Measurements from ENCODE around the gene OPHN1. TPM values are rescaled to one million over a fixed set of nuclear protein-coding genes. Genes with fewer than 3 reads are reported as not detected.
"Not testable (repeated sequence)": the region's sequence is repeated elsewhere in the genome, so short reads cannot be mapped to it uniquely, and the experiment has no call there.

The OPHN1 gene
- total RNA-seq, 3 donors from 2014 or later: 0.08 to 0.33 (median 0.11) TPM

- Mint-ChIP-seq H3K27me3 (ENCODE audit: low read depth) (no peaks in the 10 kb centered on the region), H3K9me3 (no peaks in the 10 kb centered on the region), H3K36me3 (ENCODE audit: insufficient read depth) (no peaks in the 10 kb centered on the region), H3K4me1 (ENCODE audit: low read depth) (no peaks in the 10 kb centered on the region), H3K4me3 (no peak overlapping the region)
- DNase-seq: no peak
- ATAC-seq: no peak
Observed at GRCh38 chrX:68109162-68109561, 324.1 kb downstream of the OPHN1 start.

- H3K27me3 Mint-ChIP-seq (ENCODE audit: low read depth): no peaks in the 10 kb centered on the region
- no peaks in the 10 kb centered on the region for H3K36me3 Mint-ChIP-seq (ENCODE audit: insufficient read depth)
- ATAC-seq (no peak), DNase-seq (no peak)
- H3K4me3 Mint-ChIP-seq: no peak overlapping the region
- no peaks in the 10 kb centered on the region for H3K9me3 Mint-ChIP-seq
- no peaks in the 10 kb centered on the region for H3K4me1 Mint-ChIP-seq (ENCODE audit: low read depth)
Observed at GRCh38 chrX:68098431-68098830, 334.9 kb downstream of the OPHN1 start.

GRCh38 chrX:68090266-68090665 is 343.0 kb downstream of the OPHN1 start:
- H3K27me3 Mint-ChIP-seq (ENCODE audit: low read depth): no peaks in the 10 kb centered on the region
- ATAC-seq: no peak

DNA sequence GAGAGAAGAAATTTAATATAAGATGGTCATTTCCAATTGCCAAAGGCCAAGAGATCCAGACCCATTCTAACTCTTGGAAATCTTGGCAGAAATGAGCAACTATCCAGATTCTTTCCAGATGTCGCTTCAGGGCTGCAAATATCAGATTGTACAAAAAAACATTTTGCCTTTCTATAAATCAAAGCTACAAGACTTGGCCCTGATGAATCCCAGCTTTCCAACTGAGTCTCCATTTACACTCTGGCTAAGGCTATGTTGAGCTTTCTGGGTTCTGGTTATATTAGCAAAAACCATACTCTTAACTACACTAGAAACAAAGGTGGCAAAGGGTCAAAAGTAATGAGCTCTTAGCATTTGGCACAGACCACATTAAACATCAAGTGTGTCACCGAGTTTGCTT is 345.8 kb downstream of the OPHN1 start:
- DNase-seq: no peak
- H3K27me3 Mint-ChIP-seq (ENCODE audit: low read depth): no peaks in the 10 kb centered on the region
- H3K9me3 Mint-ChIP-seq: no peaks in the 10 kb centered on the region
- no peaks in the 10 kb centered on the region for H3K36me3 Mint-ChIP-seq (ENCODE audit: insufficient read depth)
- H3K4me1 Mint-ChIP-seq (ENCODE audit: low read depth): no peaks in the 10 kb centered on the region
- ATAC-seq: no peak
- no peak overlapping the region for H3K4me3 Mint-ChIP-seq

More at GRCh38 chrX:68090266-68090665, 343.0 kb downstream of the OPHN1 start:
- Mint-ChIP-seq H3K4me1 (ENCODE audit: low read depth) (no peaks in the 10 kb centered on the region), H3K36me3 (ENCODE audit: insufficient read depth) (no peaks in the 10 kb centered on the region), H3K9me3 (no peaks in the 10 kb centered on the region), H3K4me3 (no peak overlapping the region)
- DNase-seq: no peak

- Mint-ChIP-seq H3K4me1 (ENCODE audit: low read depth) (no peaks in the 10 kb centered on the region), H3K27me3 (ENCODE audit: low read depth) (no peaks in the 10 kb centered on the region), H3K36me3 (ENCODE audit: insufficient read depth) (no peaks in the 10 kb centered on the region), H3K4me3 (no peak overlapping the region), H3K9me3 (no peaks in the 10 kb centered on the region)
- no peak for DNase-seq
- no peak for ATAC-seq
Observed at GRCh38 chrX:68086709-68087108, 346.6 kb downstream of the OPHN1 start.

DNA sequence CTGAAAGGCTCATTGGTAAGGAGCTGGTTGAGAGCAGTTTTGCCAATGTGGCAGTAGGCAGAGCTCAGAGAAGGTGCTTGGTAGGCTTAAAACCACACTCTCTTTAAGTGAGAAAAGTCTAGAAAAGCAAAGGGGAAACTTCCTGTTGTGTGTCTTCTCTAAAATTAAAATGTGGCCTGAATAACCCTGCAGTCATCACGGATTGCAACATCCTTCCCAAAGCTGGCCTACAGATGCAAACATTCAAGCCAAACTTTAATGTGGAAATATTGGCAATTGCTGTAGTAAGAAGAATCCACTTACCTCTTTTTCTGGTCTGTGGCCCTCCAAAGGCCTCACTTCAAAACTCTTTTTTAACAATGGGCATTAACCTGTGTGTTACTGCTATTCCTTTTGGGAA is 348.5 kb downstream of the OPHN1 start:
- Mint-ChIP-seq H3K27me3 (ENCODE audit: low read depth) (no peaks in the 10 kb centered on the region), H3K9me3 (no peaks in the 10 kb centered on the region), H3K36me3 (ENCODE audit: insufficient read depth) (no peaks in the 10 kb centered on the region), H3K4me3 (no peak overlapping the region), H3K4me1 (ENCODE audit: low read depth) (no peaks in the 10 kb centered on the region)
- ATAC-seq (no peak), DNase-seq (no peak)

DNA sequence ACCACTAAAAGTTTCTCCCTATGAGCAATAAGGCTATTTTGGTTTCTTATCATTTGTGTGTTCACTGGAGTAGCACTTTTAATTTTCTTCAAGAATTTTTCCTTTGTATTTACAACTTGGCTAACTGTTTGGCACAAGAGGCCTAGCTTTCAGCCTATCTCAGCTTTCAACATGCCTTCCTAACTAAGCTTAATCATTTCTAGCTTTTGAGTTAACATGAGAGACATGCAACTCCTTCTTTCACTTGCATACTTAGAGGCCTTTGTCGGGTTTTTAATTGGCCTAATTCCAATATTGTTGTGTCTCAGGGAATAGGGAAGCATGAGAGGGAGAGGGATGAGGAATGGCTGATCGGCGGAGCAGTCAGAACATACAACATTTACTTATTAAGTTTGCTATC is 349.8 kb downstream of the OPHN1 start:
- no peaks in the 10 kb centered on the region for H3K27me3 Mint-ChIP-seq (ENCODE audit: low read depth)
- no peak overlapping the region for H3K4me3 Mint-ChIP-seq
- no peaks in the 10 kb centered on the region for H3K9me3 Mint-ChIP-seq
- DNase-seq (no peak), ATAC-seq (no peak)
- H3K4me1 Mint-ChIP-seq (ENCODE audit: low read depth): no peaks in the 10 kb centered on the region
- no peaks in the 10 kb centered on the region for H3K36me3 Mint-ChIP-seq (ENCODE audit: insufficient read depth)

DNA sequence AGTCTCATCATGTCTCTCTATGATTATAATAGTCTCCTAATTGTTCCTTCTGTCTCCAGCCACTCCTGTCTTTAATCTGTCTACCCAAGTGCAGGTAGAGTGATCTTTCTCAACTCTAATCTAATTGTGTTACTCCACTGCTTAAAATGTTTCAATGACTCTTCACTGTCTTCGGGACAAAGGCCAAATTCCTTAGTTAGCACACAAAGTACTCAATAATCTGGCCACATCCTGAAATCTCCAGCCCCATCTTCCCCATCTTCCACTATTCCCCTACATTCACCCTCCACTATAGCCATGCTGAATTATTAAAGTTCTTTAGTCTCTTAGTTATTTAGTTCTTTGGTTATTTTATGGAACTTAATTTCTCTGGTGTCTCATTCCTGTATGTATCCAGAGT is 353.3 kb downstream of the OPHN1 start:
- H3K27me3 Mint-ChIP-seq (ENCODE audit: low read depth): no peaks in the 10 kb centered on the region
- H3K4me1 Mint-ChIP-seq (ENCODE audit: low read depth): no peaks in the 10 kb centered on the region
- H3K9me3 Mint-ChIP-seq: no peaks in the 10 kb centered on the region
- no peaks in the 10 kb centered on the region for H3K36me3 Mint-ChIP-seq (ENCODE audit: insufficient read depth)
- DNase-seq: no peak
- ATAC-seq: no peak
- no peak overlapping the region for H3K4me3 Mint-ChIP-seq

GRCh38 chrX:68078801-68079200 is 354.5 kb downstream of the OPHN1 start:
- not testable (repeated sequence) for H3K9me3 Mint-ChIP-seq; H3K36me3 Mint-ChIP-seq (ENCODE audit: insufficient read depth)

DNA sequence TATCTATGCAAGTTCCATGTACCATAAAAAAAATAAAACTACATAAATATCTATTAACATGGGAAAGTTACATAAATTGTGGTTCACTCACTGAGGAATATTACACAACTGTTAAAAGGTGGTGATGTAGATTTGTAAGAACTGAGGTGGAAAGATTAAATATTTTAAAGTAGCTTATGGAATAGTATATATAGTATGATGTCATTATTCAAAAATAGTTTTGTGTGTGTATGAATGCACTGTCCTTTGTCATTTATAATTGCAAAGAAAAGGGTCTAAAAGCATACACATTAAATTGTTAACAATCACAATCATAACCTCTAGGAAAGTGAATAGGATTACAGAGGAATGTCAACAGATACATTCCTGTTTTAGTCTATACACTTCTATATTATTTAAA is 355.9 kb downstream of the OPHN1 start:
- H3K36me3 Mint-ChIP-seq (ENCODE audit: insufficient read depth): no peaks in the 10 kb centered on the region
- no peak for ATAC-seq
- DNase-seq: no peak
- H3K4me3 Mint-ChIP-seq: no peak overlapping the region
- H3K4me1 Mint-ChIP-seq (ENCODE audit: low read depth): no peaks in the 10 kb centered on the region
- H3K27me3 Mint-ChIP-seq (ENCODE audit: low read depth): no peaks in the 10 kb centered on the region
- H3K9me3 Mint-ChIP-seq: no peaks in the 10 kb centered on the region

More at GRCh38 chrX:68078801-68079200, 354.5 kb downstream of the OPHN1 start:
- H3K27me3 Mint-ChIP-seq (ENCODE audit: low read depth); H3K4me1 Mint-ChIP-seq (ENCODE audit: low read depth); ATAC-seq; H3K4me3 Mint-ChIP-seq; DNase-seq: not testable (repeated sequence)

DNA sequence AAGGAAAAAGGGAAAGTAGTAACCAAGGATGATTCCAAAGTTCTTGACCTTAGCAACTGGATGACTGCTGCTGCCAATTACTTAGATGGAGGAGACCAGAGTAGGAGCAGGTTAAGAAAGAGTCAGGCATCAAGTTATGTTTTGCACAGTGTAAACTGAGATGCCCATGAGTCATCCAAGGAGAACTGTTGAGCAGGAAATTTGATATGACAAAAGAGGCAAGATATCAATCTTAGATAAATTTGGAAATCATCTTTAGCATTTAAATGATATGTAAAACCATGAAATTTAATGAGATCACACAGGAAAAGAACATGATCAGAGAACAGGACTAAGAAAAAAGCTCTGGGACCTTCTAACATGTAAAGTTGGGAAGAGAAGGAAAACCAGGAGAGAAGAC is 361.3 kb downstream of the OPHN1 start:
- no peak overlapping the region for H3K4me3 Mint-ChIP-seq
- H3K4me1 Mint-ChIP-seq (ENCODE audit: low read depth): no peaks in the 10 kb centered on the region
- H3K9me3 Mint-ChIP-seq: no peaks in the 10 kb centered on the region
- no peaks in the 10 kb centered on the region for H3K36me3 Mint-ChIP-seq (ENCODE audit: insufficient read depth)
- ATAC-seq: no peak
- DNase-seq: no peak
- H3K27me3 Mint-ChIP-seq (ENCODE audit: low read depth): no peaks in the 10 kb centered on the region

DNA sequence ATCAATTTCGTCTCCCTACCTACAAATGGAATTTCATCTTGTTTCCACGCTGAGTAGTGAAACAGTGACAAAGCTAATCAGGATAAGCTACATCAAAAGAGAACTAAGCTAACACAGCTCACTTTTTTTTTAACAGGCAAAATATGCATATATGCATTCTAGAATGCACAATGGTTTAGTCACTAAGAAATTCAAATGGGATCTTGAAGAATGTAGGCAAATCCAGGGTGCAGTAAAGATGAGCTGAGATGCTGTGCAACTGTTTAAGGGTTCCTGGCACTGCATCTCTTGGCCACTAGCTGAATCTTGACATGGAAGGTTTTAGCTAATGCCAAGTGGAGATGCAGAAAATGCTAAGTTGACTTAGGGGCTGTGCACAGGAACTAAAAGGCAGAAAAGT is 363.2 kb downstream of the OPHN1 start:
- not testable (repeated sequence) for H3K4me3 Mint-ChIP-seq; DNase-seq; H3K4me1 Mint-ChIP-seq (ENCODE audit: low read depth); H3K27me3 Mint-ChIP-seq (ENCODE audit: low read depth); H3K9me3 Mint-ChIP-seq; ATAC-seq; H3K36me3 Mint-ChIP-seq (ENCODE audit: insufficient read depth)

GRCh38 chrX:68061206-68061535 is 372.1 kb downstream of the OPHN1 start:
- no peak for ATAC-seq
- Mint-ChIP-seq H3K36me3 (ENCODE audit: insufficient read depth) (no peaks in the 10 kb centered on the region), H3K4me1 (ENCODE audit: low read depth) (no peaks in the 10 kb centered on the region), H3K9me3 (no peaks in the 10 kb centered on the region), H3K27me3 (ENCODE audit: low read depth) (no peaks in the 10 kb centered on the region), H3K4me3 (no peak overlapping the region)
- no peak for DNase-seq

DNA sequence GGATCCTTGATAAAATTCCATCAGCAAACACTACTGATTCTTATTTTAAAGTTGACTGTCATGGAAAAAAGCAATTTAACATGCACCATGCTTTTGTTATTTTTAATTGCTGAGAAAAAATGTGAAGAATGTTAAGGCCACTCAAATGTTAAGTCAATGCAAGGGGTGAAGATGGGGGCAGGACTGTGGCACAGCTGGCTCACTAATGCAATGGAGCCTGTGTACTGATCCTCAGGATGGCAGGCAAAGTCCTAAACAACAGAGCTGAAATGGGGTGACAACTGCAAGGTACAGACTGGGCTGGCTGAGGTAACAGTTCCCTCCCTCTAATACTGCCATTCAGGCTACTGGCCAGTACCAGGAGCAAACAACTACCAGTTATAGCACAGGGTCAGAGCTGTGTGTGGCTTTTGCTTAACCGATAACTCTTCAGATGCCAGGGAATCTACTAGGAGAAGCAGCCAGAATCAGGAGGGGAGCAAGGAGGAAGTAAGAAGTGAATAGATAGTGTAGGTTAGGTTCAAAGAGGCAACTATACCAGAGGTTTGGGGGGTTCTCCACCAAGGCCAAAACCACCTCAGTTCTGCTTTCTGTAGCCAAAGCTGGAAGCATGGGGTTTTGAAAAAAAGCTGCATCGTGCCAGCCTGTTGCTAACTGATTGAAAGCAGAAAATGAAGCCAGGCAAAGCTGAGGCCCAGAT is 372.6 kb downstream of the OPHN1 start:
- Mint-ChIP-seq H3K36me3 (ENCODE audit: insufficient read depth) (no peaks in the 10 kb centered on the region), H3K9me3 (no peaks in the 10 kb centered on the region), H3K4me3 (no peak overlapping the region), H3K4me1 (ENCODE audit: low read depth) (no peaks in the 10 kb centered on the region), H3K27me3 (ENCODE audit: low read depth) (no peaks in the 10 kb centered on the region)
- DNase-seq (no peak), ATAC-seq (no peak)

- Mint-ChIP-seq H3K36me3 (ENCODE audit: insufficient read depth) (no peaks in the 10 kb centered on the region), H3K4me1 (ENCODE audit: low read depth) (no peaks in the 10 kb centered on the region), H3K27me3 (ENCODE audit: low read depth) (no peaks in the 10 kb centered on the region), H3K4me3 (no peak overlapping the region), H3K9me3 (no peaks in the 10 kb centered on the region)
- no peak for DNase-seq
- ATAC-seq: no peak
Observed at GRCh38 chrX:68059469-68059868, 373.8 kb downstream of the OPHN1 start.

GRCh38 chrX:68049466-68049865 is 383.8 kb downstream of the OPHN1 start:
- H3K4me1 Mint-ChIP-seq (ENCODE audit: low read depth): no peaks in the 10 kb centered on the region
- no peak for DNase-seq

More at GRCh38 chrX:68049466-68049865, 383.8 kb downstream of the OPHN1 start:
- ATAC-seq: no peak
- Mint-ChIP-seq H3K27me3 (ENCODE audit: low read depth) (no peaks in the 10 kb centered on the region), H3K36me3 (ENCODE audit: insufficient read depth) (no peaks in the 10 kb centered on the region), H3K4me3 (no peak overlapping the region), H3K9me3 (no peaks in the 10 kb centered on the region)

Data from activated T-cell treated with anti-CD3 and anti-CD28 coated beads, Interleukin-2, amount 50 U/mL, for 4 hours (primary cell).